Keratinocyte (primary cell): Measurements from ENCODE around the gene VPS13A. TPM values are rescaled to one million over a fixed set of nuclear protein-coding genes. Genes with fewer than 3 reads are reported as not detected.

Source experiments
- DNase-seq: peaks from one replicate; pipeline ENCODE4 v3.0.0-alpha.2; 2011; ENCODE audit warnings: low read depth, missing footprints, low spot score
- FAIRE-seq: peaks from 2 replicates; lab custom pipeline; 2011; peaks lifted over from hg19 to GRCh38; lab: Jason Lieb, UNC
- H2AFZ ChIP-seq: 2 replicates; pipeline ENCODE4 v1.6.0; 2012; ENCODE audit warnings: low read length, control low read depth, inconsistent platforms; ENCODE audit not compliant: control insufficient read depth
- H3K27ac ChIP-seq: 2 replicates; pipeline ENCODE4 v1.5.1; 2011; ENCODE audit warnings: low read length; ENCODE audit not compliant: control insufficient read depth, insufficient read depth
- H3K27me3 ChIP-seq: 3 replicates; pipeline ENCODE4 v1.6.0; 2011; ENCODE audit warnings: low read length; ENCODE audit not compliant: control insufficient read depth, insufficient read depth; ENCODE audit errors: extremely low read depth
- H3K36me3 ChIP-seq, 2 experiments: 2 replicates in 1 of 2; 3 replicates in 1 of 2; pipeline ENCODE4 v1.5.1; 2011; ENCODE audit warnings: low read length in 2 of 2, mild to moderate bottlenecking in 1 of 2; ENCODE audit not compliant: control insufficient read depth in 2 of 2, insufficient read depth in 2 of 2; ENCODE audit errors: extremely low read depth in 1 of 2
- H3K4me1 ChIP-seq: 3 replicates; pipeline ENCODE4 v1.5.1; 2011; ENCODE audit warnings: low read length; ENCODE audit not compliant: control insufficient read depth, insufficient read depth; ENCODE audit errors: extremely low read depth
- H3K4me2 ChIP-seq: 3 replicates; pipeline ENCODE4 v1.6.0; 2011; ENCODE audit warnings: low read depth, low read length; ENCODE audit not compliant: control insufficient read depth, insufficient read depth; ENCODE audit errors: extremely low read depth
- H3K4me3 ChIP-seq, 3 experiments: fragments of 200-600 bp in 1 of 3; sonication (generic) in 1 of 3; 2 replicates in 2 of 3; 3 replicates in 1 of 3; pipeline ENCODE4 v1.5.1; 2011 to 2016; ENCODE audit warnings: low read length in 3 of 3, mild to moderate bottlenecking in 3 of 3, control low read depth in 2 of 3, inconsistent platforms in 1 of 3, low read depth in 1 of 3, mixed read lengths in 1 of 3, mixed run types in 1 of 3, moderate library complexity in 1 of 3; ENCODE audit not compliant: control insufficient read depth in 2 of 3, insufficient read depth in 2 of 3; ENCODE audit errors: extremely low read depth in 1 of 3
- H3K79me2 ChIP-seq: 2 replicates; pipeline ENCODE4 v1.6.0; 2012; ENCODE audit warnings: low read length; ENCODE audit not compliant: control insufficient read depth, insufficient read depth
- H3K9ac ChIP-seq: 3 replicates; pipeline ENCODE4 v1.6.0; 2011; ENCODE audit warnings: low read length; ENCODE audit not compliant: control insufficient read depth, insufficient read depth; ENCODE audit errors: extremely low read depth
- H3K9me1 ChIP-seq: 3 replicates; pipeline ENCODE4 v1.6.0; 2011; ENCODE audit warnings: low read length; ENCODE audit not compliant: control insufficient read depth, insufficient read depth; ENCODE audit errors: extremely low read depth
- H3K9me3 ChIP-seq: 2 replicates; pipeline ENCODE4 v1.5.1; 2012; ENCODE audit warnings: low read depth, low read length; ENCODE audit not compliant: control insufficient read depth
- H4K20me1 ChIP-seq: 3 replicates; pipeline ENCODE4 v1.6.0; 2011; ENCODE audit warnings: low read length; ENCODE audit not compliant: control insufficient read depth, insufficient read depth; ENCODE audit errors: extremely low read depth
- EZH2 ChIP-seq: IDR thresholded peaks from one replicate; pipeline ENCODE4 v1.6.1; 2012; ENCODE audit warnings: inconsistent platforms, mild to moderate bottlenecking, low read length, moderate library complexity
- dilution Hi-C: fragments of 300-500 bp; cut with MboI; formaldehyde crosslinking; loops from one replicate; pipeline ENCODE4 v1.7.0; 2020; ENCODE audit warnings: low sequenced_read_pairs; ENCODE audit not compliant: extremely low pct_ligation_motif_present
- polyA plus RNA-seq, 5 experiments: library from polyadenylated mRNA; depleted of rRNA in 3 of 5; stranded (reverse) in 3 of 5; stranded (forward) in 1 of 5; unstranded in 1 of 5; fragments of >200 nt; gene quantifications; 1 replicate in 1 of 5; 2 replicates in 3 of 5; 3 replicates in 1 of 5; pipeline versions ENCODE4 v1.2.1 to v1.2.3, GENCODE V29; 2011 to 2012; ENCODE audit warnings: missing spikeins in 2 of 5, low read depth in 1 of 5, low replicate concordance in 1 of 5
- TF ChIP-seq, protein P1 (sequence below), 3 experiments: IDR thresholded peaks in 1 of 3; conservative IDR thresholded peaks in 1 of 3; optimal IDR thresholded peaks in 1 of 3; 2 replicates in 2 of 3; 3 replicates in 1 of 3; pipeline versions ENCODE3 to v1.5.1; 2011; ENCODE audit warnings: low read length in 3 of 3, mild to moderate bottlenecking in 3 of 3, moderate library complexity in 2 of 3, control low read depth in 1 of 3, inconsistent platforms in 1 of 3; ENCODE audit not compliant: insufficient read depth in 2 of 3; ENCODE audit errors: extremely low read depth in 1 of 3

The VPS13A gene
- polyA plus RNA-seq, 1 donor (not counting 4 experiments of a cell fraction or from before 2014, with no cell fraction given): 55.3 TPM

DNA sequence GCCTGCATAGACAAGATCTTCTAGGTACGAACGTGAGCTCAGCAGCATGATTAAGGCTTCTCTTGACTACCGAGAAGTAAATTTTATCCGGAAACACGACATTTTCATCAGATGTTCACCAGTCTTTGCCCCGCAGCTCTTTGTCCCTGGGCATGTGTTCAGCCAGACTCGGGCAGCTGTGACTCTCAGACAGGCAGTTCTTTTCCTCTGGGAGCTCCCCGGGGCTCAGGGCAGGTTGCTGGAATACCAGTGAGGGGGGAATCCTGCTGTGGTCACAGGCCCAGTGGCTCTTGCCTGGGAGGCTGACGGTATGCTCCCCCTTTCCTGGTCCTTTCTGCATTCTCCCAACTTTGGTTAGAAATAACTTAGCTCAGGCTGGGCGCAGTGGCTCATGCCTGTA lies 284.7 kb downstream of the VPS13A start:
- FAIRE-seq (no peak), DNase-seq (no peak)
- H3K36me3 ChIP-seq: no peaks in the 10 kb centered on the region
- H3K4me1 ChIP-seq: no peaks in the 10 kb centered on the region
- no peak overlapping the region for H3K9ac ChIP-seq
- no peak overlapping the region for H3K4me3 ChIP-seq
- H3K9me3 ChIP-seq: no peaks in the 10 kb centered on the region
- H4K20me1 ChIP-seq: no peaks in the 10 kb centered on the region
- peaks cover 3% of the 10 kb centered on the region for H3K27me3 ChIP-seq
- dilution Hi-C loops: no loop called here
- H2AFZ ChIP-seq: no peak overlapping the region
- no peaks in the 10 kb centered on the region for H3K9me1 ChIP-seq
- H3K4me2 ChIP-seq: no peak overlapping the region
- no peaks in the 10 kb centered on the region for H3K79me2 ChIP-seq
- no peak for TF ChIP-seq EZH2
- TF ChIP-seq, protein P1, sequence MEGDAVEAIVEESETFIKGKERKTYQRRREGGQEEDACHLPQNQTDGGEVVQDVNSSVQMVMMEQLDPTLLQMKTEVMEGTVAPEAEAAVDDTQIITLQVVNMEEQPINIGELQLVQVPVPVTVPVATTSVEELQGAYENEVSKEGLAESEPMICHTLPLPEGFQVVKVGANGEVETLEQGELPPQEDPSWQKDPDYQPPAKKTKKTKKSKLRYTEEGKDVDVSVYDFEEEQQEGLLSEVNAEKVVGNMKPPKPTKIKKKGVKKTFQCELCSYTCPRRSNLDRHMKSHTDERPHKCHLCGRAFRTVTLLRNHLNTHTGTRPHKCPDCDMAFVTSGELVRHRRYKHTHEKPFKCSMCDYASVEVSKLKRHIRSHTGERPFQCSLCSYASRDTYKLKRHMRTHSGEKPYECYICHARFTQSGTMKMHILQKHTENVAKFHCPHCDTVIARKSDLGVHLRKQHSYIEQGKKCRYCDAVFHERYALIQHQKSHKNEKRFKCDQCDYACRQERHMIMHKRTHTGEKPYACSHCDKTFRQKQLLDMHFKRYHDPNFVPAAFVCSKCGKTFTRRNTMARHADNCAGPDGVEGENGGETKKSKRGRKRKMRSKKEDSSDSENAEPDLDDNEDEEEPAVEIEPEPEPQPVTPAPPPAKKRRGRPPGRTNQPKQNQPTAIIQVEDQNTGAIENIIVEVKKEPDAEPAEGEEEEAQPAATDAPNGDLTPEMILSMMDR (optimal IDR thresholded peaks at IDR 0.05 in 1 of 3, IDR thresholded peaks at IDR 0.05 in 1 of 3, conservative IDR thresholded peaks at IDR 0.05 in 1 of 3; ENCODE audit: extremely low read depth in 1 of 3, insufficient read depth in 2 of 3, low read length in 3 of 3): no peak
- no peak overlapping the region for H3K27ac ChIP-seq

DNA sequence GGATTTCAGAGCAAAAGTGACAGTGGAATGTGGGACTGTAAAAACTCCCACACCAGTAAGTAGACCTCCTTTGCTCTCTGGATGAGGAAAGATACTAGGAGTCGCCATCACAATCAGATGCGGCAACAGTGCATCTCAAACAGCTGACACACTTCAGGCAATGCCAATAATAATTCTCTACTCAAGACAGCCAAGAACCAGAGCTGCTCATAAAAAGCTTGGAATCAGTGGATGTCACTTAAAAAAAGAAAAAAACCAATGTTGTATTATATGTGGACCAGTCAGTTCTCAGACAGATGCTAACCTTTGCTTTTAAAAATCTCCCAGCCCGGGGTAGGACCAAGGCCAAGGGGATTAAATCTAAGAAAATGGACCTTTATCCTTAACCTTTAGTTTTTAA lies 285.8 kb downstream of the VPS13A start:
- TF ChIP-seq, protein P1 (optimal IDR thresholded peaks at IDR 0.05 in 1 of 3, IDR thresholded peaks at IDR 0.05 in 1 of 3, conservative IDR thresholded peaks at IDR 0.05 in 1 of 3; ENCODE audit: extremely low read depth in 1 of 3, insufficient read depth in 2 of 3, low read length in 3 of 3): no peak
- TF ChIP-seq EZH2: no peak
- no peak overlapping the region for H3K4me3 ChIP-seq
- H3K9ac ChIP-seq: no peak overlapping the region
- H3K27ac ChIP-seq: no peak overlapping the region
- no peaks in the 10 kb centered on the region for H3K4me1 ChIP-seq
- dilution Hi-C loops: no loop called here
- no peaks in the 10 kb centered on the region for H3K9me3 ChIP-seq
- H3K27me3 ChIP-seq: peaks cover 8% of the 10 kb centered on the region
- H4K20me1 ChIP-seq: no peaks in the 10 kb centered on the region
- H3K36me3 ChIP-seq: no peaks in the 10 kb centered on the region
- H3K79me2 ChIP-seq: no peaks in the 10 kb centered on the region
- H2AFZ ChIP-seq: no peak overlapping the region
- FAIRE-seq (no peak), DNase-seq (no peak)
- no peaks in the 10 kb centered on the region for H3K9me1 ChIP-seq
- no peak overlapping the region for H3K4me2 ChIP-seq
